Measurements from ENCODE around the gene TRIM63. TPM values are rescaled to one million over a fixed set of nuclear protein-coding genes. Genes with fewer than 3 reads are reported as not detected.

The TRIM63 gene
- total and polyA plus RNA-seq, 9 of the 15 experiments (the other 6 are each of a cell fraction or from before 2014, with no cell fraction given) = 0.08 to 0.57 (median 0.36) TPM

DNA sequence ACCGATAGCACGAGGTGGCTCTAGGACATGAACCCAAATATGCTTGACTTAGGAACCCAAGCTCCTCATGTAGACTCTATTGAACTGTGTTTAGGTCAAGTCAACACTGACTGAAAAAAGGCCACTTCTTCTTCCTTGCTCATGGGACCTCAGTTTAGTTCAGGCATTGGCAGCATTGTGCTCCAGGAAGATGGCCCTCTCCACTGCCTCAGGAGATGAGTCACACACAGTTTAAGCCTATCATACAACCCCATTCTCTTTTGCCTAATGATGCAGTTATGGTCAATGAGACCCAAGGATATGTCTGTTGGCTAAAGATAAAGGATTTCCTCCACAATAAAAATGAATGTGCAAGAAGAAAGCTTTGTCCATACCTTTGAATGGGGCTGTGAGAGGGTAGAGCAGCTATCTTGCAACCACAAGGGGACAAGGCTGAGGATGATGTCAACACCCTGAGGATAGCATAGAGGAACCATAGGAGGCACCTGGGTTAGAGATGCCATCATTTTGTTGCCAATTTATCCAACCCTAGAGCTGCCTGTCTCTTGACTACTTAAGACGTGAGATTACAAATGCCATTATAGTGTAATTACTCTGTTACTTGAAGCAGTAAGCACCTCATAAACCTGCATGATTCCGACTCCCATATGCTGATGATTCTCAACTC is 3.0 kb upstream of the TRIM63 start (continued):
- TF ChIP-seq, protein P1, sequence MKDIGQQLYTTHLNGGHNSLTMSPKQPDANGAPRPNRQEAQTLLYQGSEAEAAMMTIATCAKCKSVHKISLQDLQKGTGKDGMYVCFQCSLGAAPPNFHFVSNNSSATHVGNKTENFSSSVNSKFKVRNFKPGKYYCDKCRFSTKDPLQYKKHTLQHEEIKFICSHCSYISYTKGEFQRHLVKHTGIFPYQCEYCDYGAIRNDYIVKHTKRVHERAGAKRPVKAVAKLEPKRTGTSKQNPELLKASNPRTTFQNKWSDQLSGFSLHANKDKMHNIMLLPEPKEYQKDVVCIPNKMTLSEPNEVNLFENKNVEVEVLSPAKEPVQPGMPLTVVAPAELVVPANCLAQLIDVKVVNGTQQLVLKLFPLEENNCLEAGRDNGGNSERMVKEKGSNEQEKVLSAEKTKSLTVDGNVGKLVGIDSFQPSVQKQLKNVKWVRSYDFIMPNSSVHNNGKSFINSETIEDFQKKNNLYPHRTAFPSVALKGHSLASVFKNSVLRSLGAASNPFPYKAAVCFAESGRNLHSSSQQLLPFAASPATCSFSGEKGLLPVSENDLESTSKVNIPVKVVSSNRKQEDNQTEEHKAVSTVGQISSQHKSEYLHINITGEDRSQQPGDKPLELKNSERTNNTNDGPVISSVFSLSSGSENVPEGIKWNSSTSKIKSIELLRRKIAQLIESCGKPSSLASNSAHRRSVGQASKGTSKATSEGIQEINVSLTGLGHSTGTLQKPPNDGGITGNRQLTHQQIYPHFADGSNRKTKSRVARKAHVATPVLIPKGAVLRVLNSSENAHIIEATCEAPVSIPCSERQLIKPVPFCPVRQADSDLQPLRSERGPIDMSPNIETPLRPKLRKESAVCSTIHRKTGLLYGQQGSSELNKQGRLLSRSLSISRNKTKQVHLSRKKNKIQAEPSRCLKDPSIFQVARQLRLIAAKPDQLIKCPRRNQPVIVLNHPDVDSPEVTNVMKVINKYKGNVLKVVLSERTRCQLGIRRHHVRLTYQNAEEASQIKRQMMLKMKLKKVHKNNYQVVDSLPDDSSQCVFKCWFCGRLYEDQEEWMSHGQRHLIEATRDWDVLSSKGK (CRISPR knock-in tag; IDR thresholded peaks at IDR 0.05) = no peak
- TF ChIP-seq MEF2D (tag; conservative IDR thresholded peaks at IDR 0.05; ENCODE audit: low read depth) (peak; percentile 70), ETV1 (tag; conservative IDR thresholded peaks at IDR 0.05; ENCODE audit: low read depth) (no peak; the same call in none of the 2 replicates), ARHGAP35 (IDR thresholded peaks at IDR 0.05; ENCODE audit: partially characterized antibody) (no peak), ZNF76 (CRISPR knock-in tag; IDR thresholded peaks at IDR 0.05; ENCODE audit: borderline replicate concordance) (no peak), ZSCAN29 (IDR thresholded peaks at IDR 0.05) (no peak), ZNF12 (CRISPR knock-in tag; IDR thresholded peaks at IDR 0.05) (no peak), SIX5 (IDR thresholded peaks at IDR 0.05; ENCODE audit: borderline replicate concordance in 1 of 2, insufficient read depth in 1 of 2, low read depth in 1 of 2, low read length in 2 of 2) (no peak), FOXK2 (conservative IDR thresholded peaks at IDR 0.05 in 1 of 2, IDR thresholded peaks at IDR 0.05 in 1 of 2; ENCODE audit: low read depth in 2 of 2) (peak; percentile 96 to 98), PML (IDR thresholded peaks at IDR 0.05; ENCODE audit: low read length) (peak; percentile 97), STAT5A (IDR thresholded peaks at IDR 0.05; ENCODE audit: borderline replicate concordance, low read length) (peak; percentile 96), HNRNPK (IDR thresholded peaks at IDR 0.05; ENCODE audit: low read depth, low read length, poor library complexity, severe bottlenecking) (no peak), ZNF311 (CRISPR knock-in tag; IDR thresholded peaks at IDR 0.05) (no peak; the same call in 1 of the 2 replicates), IFI16 (CRISPR knock-in tag; IDR thresholded peaks at IDR 0.05) (0 out of 2 replicates have a peak, but pooled peaks have one; percentile 3)
- TF ChIP-seq, protein P2, sequence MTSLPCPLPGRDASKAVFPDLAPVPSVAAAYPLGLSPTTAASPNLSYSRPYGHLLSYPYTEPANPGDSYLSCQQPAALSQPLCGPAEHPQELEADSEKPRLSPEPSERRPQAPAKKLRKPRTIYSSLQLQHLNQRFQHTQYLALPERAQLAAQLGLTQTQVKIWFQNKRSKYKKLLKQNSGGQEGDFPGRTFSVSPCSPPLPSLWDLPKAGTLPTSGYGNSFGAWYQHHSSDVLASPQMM (CRISPR knock-in tag; IDR thresholded peaks at IDR 0.05) = no peak
- TF ChIP-seq, protein P3, sequence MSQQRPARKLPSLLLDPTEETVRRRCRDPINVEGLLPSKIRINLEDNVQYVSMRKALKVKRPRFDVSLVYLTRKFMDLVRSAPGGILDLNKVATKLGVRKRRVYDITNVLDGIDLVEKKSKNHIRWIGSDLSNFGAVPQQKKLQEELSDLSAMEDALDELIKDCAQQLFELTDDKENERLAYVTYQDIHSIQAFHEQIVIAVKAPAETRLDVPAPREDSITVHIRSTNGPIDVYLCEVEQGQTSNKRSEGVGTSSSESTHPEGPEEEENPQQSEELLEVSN (IDR thresholded peaks at IDR 0.05; ENCODE audit: borderline replicate concordance in 1 of 2, extremely low read depth in 1 of 2, insufficient read depth in 1 of 2, insufficient read length in 1 of 2, low read depth in 1 of 2, low read length in 1 of 2, poor library complexity in 1 of 2, severe bottlenecking in 1 of 2) = peak in 1 of 2 experiments; percentile 43
- TF ChIP-seq, protein P4, sequence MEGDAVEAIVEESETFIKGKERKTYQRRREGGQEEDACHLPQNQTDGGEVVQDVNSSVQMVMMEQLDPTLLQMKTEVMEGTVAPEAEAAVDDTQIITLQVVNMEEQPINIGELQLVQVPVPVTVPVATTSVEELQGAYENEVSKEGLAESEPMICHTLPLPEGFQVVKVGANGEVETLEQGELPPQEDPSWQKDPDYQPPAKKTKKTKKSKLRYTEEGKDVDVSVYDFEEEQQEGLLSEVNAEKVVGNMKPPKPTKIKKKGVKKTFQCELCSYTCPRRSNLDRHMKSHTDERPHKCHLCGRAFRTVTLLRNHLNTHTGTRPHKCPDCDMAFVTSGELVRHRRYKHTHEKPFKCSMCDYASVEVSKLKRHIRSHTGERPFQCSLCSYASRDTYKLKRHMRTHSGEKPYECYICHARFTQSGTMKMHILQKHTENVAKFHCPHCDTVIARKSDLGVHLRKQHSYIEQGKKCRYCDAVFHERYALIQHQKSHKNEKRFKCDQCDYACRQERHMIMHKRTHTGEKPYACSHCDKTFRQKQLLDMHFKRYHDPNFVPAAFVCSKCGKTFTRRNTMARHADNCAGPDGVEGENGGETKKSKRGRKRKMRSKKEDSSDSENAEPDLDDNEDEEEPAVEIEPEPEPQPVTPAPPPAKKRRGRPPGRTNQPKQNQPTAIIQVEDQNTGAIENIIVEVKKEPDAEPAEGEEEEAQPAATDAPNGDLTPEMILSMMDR (IDR thresholded peaks at IDR 0.05 in 2 of 3, conservative IDR thresholded peaks at IDR 0.05 in 1 of 3; ENCODE audit: insufficient read depth in 2 of 3, low read depth in 1 of 3, low read length in 3 of 3) = peak; percentile 7 to 42 (median 37); a peak in 4 of 6 replicates
- TF ChIP-seq, protein P5, sequence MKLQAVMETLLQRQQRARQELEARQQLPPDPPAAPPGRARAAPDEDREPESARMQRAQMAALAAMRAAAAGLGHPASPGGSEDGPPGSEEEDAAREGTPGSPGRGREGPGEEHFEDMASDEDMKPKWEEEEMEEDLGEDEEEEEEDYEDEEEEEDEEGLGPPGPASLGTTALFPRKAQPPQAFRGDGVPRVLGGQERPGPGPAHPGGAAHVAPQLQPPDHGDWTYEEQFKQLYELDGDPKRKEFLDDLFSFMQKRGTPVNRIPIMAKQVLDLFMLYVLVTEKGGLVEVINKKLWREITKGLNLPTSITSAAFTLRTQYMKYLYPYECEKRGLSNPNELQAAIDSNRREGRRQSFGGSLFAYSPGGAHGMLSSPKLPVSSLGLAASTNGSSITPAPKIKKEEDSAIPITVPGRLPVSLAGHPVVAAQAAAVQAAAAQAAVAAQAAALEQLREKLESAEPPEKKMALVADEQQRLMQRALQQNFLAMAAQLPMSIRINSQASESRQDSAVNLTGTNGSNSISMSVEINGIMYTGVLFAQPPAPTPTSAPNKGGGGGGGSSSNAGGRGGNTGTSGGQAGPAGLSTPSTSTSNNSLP (IDR thresholded peaks at IDR 0.05; ENCODE audit: borderline replicate concordance, low read depth, low read length) = peak; percentile 98; the same call in 1 of the 2 replicates
